ENCODE data around the gene GARIN5A. TPM values are rescaled to one million over a fixed set of nuclear protein-coding genes. Genes with fewer than 3 reads are reported as not detected.
A peak's percentile ranks its signal among the peaks of the same experiment; 100 is the strongest.

Gene GARIN5A
- total and polyA plus RNA-seq, 9 of the 15 experiments (the other 6 are each of a cell fraction or from before 2014, with no cell fraction given) = 0.10 to 0.82 (median 0.23) TPM; not detected in 2

DNA sequence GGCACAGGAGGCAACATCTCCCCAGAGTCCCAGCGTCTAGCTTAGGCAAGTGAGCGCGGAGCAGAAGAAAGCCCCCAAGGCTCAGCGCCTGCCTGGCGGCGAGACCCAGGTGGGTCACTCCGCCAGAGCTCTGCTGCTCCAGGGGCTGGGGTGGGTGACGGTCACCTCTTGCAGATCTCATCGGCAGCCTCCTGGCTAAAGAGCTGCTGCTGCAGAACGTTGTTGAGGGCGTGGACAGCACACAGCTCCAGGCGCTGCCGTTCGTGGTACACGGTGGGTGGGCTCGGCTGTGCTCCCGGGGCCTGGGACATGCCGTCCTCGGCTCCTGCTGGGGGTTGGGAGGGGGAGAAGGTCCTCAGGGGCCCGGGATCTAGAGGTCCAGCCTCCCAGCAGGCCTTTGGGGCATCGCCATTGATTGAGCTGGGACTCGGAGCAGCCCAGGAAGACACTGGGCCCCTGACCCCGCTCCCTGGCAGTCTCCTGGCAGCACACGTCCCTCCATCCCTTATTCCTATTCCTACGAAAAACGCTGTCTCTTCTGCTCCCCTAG is 33.5 kb upstream of the GARIN5A start:
- WGBS (ENCODE audit: insufficient coverage, low coverage, missing lambda C conversion rate) = 84% methylated on average over 26 of the region's 26 CpGs
- peak overlapping the region; percentile 58 to 93 for H3K9ac ChIP-seq (ENCODE audit: insufficient read depth in 1 of 2, low read depth in 2 of 2, low read length in 2 of 2)
- intact Hi-C loops (cut with micrococcal nuclease) = no loop called here
- no peaks in the 10 kb centered on the region for H4K20me1 ChIP-seq (replicated peaks; ENCODE audit: control insufficient read depth, insufficient read depth, low read length)
- H3K9me1 ChIP-seq (ENCODE audit: control insufficient read depth, insufficient read depth, low read length) = peaks cover 4% of the 10 kb centered on the region
- TF ChIP-seq ZBTB7A (IDR thresholded peaks at IDR 0.05; ENCODE audit: borderline replicate concordance, control insufficient read depth, low read depth, low read length) = peak; percentile 23; the same call in 1 of the 2 replicates
- TF ChIP-seq ZNF766 (CRISPR knock-in tag; conservative IDR thresholded peaks at IDR 0.05) = no peak
- peak overlapping the region; percentile 85 for H3K4me2 ChIP-seq (ENCODE audit: insufficient read depth, low read length)
- peak overlapping the region; percentile 74; the same call in 1 of the 3 replicates for H3K27ac ChIP-seq (ENCODE audit: extremely low read depth, low read depth, low read length)
- BruUV-seq (replicated peaks) = TSS peak; percentile 59
- POLR2A ChIA-PET = interaction anchor here (0.6 to 1.0 kb wide), 2 partner anchors 9 to 153 kb away, joined by 3 read pairs; no protein-coding TSS in a partner anchor
- in situ Hi-C loops (cut with MboI) = no loop called here
- H3K27me3 ChIP-seq (ENCODE audit: control insufficient read depth in 2 of 2, insufficient read depth in 2 of 2, low read length in 2 of 2) = no peaks in the 10 kb centered on the region
- peak overlapping the region; percentile 55; the same call in 1 of the 2 replicates for H3K4me3 ChIP-seq
- H3K9me3 ChIP-seq (replicated peaks; ENCODE audit: control insufficient read depth, insufficient read depth, low read depth, low read length) = no peaks in the 10 kb centered on the region
- CTCF ChIA-PET (ENCODE audit: low intra/inter-chr PET ratio) = no interaction called here
- H3K36me3 ChIP-seq (ENCODE audit: control insufficient read depth, insufficient read depth, low read length) = no peaks in the 10 kb centered on the region
- H2AFZ ChIP-seq (ENCODE audit: low read depth, low read length) = no peak overlapping the region
- H3K79me2 ChIP-seq (ENCODE audit: control insufficient read depth, insufficient read depth, low read length) = no peaks in the 10 kb centered on the region; the same call in 2 of the 3 replicates
- DNase-seq (ENCODE audit: extremely low read depth in 1 of 4, low spot score in 3 of 4) (no peak), FAIRE-seq (no peak), ATAC-seq (no peak)
- peaks cover 5 to 68% of the 10 kb centered on the region in 2 experiments; a peak in 4 of 5 replicates for H3K4me1 ChIP-seq (replicated peaks in 1 of 2; ENCODE audit: control insufficient read depth in 2 of 2, insufficient read depth in 2 of 2, low read length in 2 of 2)

DNA sequence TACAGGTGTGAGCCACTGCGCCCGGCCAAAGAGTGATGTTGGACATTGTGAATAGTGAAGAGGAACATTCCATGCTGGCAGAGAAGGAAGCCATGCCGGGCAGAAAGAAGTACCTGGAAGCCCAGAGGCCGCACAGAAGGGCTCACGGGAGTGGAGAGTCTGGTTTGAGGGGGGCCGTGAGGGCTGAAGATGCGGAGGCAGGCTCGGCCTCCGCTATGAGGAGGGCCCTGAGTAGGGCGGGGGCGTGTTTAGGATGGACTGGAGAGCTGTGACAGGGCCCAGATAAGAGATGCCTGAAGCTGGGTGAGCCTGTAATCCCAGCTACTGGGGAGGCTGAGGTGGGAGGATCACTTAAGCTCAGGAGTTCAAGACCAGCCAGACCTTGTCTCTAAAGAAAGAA is 32.7 kb upstream of the GARIN5A start:
- Histone ChIP-seq H3K36me3 (ENCODE audit: control insufficient read depth, insufficient read depth, low read length) (no peaks in the 10 kb centered on the region), H3K4me1 (replicated peaks in 1 of 2; ENCODE audit: control insufficient read depth in 2 of 2, insufficient read depth in 2 of 2, low read length in 2 of 2) (peaks cover 5 to 60% of the 10 kb centered on the region in 2 experiments; a peak in 4 of 5 replicates), H3K9me1 (ENCODE audit: control insufficient read depth, insufficient read depth, low read length) (peaks cover 4% of the 10 kb centered on the region), H3K9ac (ENCODE audit: insufficient read depth in 1 of 2, low read depth in 2 of 2, low read length in 2 of 2) (0 out of 4 replicates have a peak overlapping the region, but pooled peaks of 1 of the 2 experiments have one; percentile 43), H3K4me3 (no peak overlapping the region), H3K4me2 (ENCODE audit: insufficient read depth, low read length) (no peak overlapping the region), H3K79me2 (ENCODE audit: control insufficient read depth, insufficient read depth, low read length) (no peaks in the 10 kb centered on the region; the same call in 2 of the 3 replicates), H2AFZ (ENCODE audit: low read depth, low read length) (no peak overlapping the region), H3K9me3 (replicated peaks; ENCODE audit: control insufficient read depth, insufficient read depth, low read depth, low read length) (no peaks in the 10 kb centered on the region), H3K27ac (ENCODE audit: extremely low read depth, low read depth, low read length) (no peak overlapping the region), H3K27me3 (ENCODE audit: control insufficient read depth in 2 of 2, insufficient read depth in 2 of 2, low read length in 2 of 2) (no peaks in the 10 kb centered on the region), H4K20me1 (replicated peaks; ENCODE audit: control insufficient read depth, insufficient read depth, low read length) (no peaks in the 10 kb centered on the region)
- no TSS peak for BruUV-seq (replicated peaks)
- 42% methylated on average over 11 of the region's 11 CpGs for WGBS (ENCODE audit: insufficient coverage, low coverage, missing lambda C conversion rate)
- ChIA-PET CTCF (ENCODE audit: low intra/inter-chr PET ratio) (no interaction called here), POLR2A (interaction anchor here (1.0 to 1.1 kb wide), 2 partner anchors 10 to 152 kb away, joined by 3 read pairs; no protein-coding TSS in a partner anchor)
- FAIRE-seq (no peak), DNase-seq (ENCODE audit: extremely low read depth in 1 of 4, low spot score in 3 of 4) (peak; percentile 40 to 68 (median 54)), ATAC-seq (no peak)
- TF ChIP-seq EGR1 (conservative IDR thresholded peaks at IDR 0.05) (peak; percentile 80), KDM1A (IDR thresholded peaks at IDR 0.05) (peak in 1 of 2 experiments; percentile 22; a peak in 1 of 4 replicates)
- TF ChIP-seq, protein P1, sequence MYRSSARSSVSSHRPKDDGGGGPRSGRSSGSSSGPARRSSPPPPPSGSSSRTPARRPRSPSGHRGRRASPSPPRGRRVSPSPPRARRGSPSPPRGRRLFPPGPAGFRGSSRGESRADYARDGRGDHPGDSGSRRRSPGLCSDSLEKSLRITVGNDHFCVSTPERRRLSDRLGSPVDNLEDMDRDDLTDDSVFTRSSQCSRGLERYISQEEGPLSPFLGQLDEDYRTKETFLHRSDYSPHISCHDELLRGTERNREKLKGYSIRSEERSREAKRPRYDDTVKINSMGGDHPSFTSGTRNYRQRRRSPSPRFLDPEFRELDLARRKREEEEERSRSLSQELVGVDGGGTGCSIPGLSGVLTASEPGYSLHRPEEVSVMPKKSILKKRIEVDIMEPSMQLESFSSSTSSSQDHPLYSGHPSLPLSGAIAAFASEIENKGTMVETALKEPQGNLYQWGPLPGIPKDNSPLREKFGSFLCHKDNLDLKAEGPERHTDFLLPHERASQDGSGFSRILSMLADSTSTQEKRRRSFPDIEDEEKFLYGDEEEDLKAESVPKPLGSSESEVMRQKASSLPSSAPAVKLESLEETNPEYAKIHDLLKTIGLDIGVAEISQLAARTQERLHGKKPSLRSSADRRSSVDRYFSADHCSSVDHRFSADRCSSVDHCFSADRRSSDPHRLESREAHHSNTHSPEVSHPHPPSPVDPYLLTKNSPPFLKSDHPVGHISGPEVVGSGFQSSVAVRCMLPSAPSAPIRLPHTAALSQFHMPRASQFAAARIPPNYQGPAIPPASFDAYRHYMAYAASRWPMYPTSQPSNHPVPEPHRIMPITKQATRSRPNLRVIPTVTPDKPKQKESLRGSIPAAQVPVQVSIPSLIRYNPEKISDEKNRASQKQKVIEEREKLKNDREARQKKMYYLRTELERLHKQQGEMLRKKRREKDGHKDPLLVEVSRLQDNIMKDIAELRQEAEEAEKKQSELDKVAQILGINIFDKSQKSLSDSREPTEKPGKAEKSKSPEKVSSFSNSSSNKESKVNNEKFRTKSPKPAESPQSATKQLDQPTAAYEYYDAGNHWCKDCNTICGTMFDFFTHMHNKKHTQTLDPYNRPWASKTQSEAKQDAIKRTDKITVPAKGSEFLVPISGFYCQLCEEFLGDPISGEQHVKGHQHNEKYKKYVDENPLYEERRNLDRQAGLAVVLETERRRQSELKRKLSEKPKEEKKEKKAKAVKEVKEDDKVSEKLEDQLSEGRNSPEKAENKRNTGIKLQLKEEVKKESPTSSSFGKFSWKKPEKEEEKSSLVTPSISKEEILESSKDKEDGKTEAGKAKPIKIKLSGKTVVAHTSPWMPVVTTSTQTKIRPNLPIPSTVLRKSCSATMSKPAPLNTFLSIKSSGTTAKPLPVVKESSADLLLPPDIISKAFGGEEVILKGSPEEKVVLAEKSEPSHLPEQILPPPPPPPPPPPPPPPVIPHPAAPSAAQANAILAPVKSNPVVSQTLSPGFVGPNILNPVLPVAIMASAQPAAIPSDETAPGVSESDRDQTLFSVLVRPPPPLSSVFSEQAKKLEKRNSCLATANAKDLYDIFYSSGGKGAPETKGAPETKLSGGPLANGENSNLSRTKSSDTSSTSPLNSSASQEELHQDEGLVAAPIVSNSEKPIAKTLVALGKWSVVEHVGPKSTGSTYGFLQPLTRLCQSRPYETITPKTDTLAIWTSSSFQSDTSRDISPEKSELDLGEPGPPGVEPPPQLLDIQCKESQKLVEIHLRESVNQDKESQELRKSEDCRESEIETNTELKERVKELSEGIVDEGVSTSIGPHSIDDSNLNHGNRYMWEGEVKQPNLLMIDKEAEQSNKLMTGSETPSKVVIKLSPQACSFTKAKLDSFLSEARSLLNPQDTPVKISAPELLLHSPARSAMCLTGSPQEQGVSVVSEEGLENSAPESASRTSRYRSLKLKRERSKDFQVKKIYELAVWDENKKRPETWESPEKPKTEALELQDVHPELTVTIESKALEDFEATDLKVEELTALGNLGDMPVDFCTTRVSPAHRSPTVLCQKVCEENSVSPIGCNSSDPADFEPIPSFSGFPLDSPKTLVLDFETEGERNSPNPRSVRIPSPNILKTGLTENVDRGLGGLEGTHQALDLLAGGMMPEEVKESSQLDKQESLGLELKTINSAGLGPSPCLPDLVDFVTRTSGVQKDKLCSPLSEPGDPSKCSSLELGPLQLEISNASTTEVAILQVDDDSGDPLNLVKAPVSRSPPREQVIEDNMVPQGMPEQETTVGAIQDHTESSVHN (IDR thresholded peaks at IDR 0.05; ENCODE audit: borderline replicate concordance in 1 of 2, low read depth in 1 of 2) = no peak
- in situ Hi-C loops (cut with MboI) (no loop called here), intact Hi-C loops (cut with micrococcal nuclease) (no loop called here)
